ENCODE results near the gene IL1B. TPM values are rescaled to one million over a fixed set of nuclear protein-coding genes. Genes with fewer than 3 reads are reported as not detected.
"Not testable (repeated sequence)": the region's sequence is repeated elsewhere in the genome, so short reads cannot be mapped to it uniquely, and the experiment has no call there.

Gene IL1B
- total and polyA plus RNA-seq, 12 donors = 0.14 to 10.3 (median 0.64) TPM; not detected in 1

DNA sequence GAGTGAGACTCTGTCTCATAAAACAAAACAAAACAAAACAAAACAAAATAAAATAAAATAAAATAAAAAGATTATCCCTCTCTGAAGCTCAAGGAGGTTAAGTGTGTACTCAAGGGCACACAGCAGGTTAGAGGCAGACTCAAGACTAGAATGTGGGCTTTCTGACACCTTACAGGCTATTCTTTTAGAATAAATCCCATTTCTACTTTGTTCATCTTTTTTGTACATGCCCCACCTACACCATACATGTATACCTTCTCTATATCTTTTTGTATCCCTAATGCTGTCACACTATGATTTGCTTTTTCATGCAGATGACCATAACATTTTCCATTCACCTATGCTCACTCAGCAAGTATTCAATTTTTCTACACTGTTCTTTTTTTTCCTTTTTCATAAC, 2.6 kb downstream of the IL1B start:
- H3K27me3 ChIP-seq = peaks cover 0 to 18% (median 8%) of the 10 kb centered on the region in 7 donors
- H3K4me3 ChIP-seq = peak overlapping the region in 1 of 10 donors; percentile 41
- no peak overlapping the region for H3K27ac ChIP-seq
- intact Hi-C loops (cut with DNase I) = no loop called here
- no peak for DNase-seq
- no peak for TF ChIP-seq CTCF (IDR thresholded peaks at IDR 0.05)
- no peaks in the 10 kb centered on the region for H3K36me3 ChIP-seq
- H3K9me3 ChIP-seq = no peaks in the 10 kb centered on the region
- no peak for ATAC-seq
- peaks cover 0 to 40% (median 0%) of the 10 kb centered on the region in 9 donors for H3K4me1 ChIP-seq

DNA sequence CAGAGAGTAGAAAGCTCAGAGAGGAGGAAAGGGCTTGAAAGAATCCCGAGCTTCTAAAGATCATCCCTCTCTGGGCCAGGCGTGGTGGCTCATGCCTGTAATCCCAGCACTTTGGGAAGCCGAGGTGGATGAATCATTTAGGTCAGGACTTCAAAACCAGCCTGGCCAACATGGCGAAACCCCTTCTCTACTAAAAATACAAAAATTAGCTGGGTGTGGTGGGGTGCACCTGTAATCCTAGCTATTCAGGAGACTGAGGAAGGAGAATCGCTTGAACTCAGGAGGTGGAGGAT, 3.0 kb downstream of the IL1B start:
- H3K9me3 ChIP-seq; H3K36me3 ChIP-seq; H3K4me3 ChIP-seq; H3K27ac ChIP-seq; ATAC-seq; DNase-seq; intact Hi-C loops (cut with DNase I): not testable (repeated sequence)
- Histone ChIP-seq H3K4me1 (peaks cover 0 to 37% (median 0%) of the 10 kb centered on the region in 9 donors), H3K27me3 (peaks cover 0 to 18% (median 6%) of the 10 kb centered on the region in 7 donors)
- 96 to 98% methylated on average over 5 of the region's 5 CpGs for WGBS, 2 donors

DNA sequence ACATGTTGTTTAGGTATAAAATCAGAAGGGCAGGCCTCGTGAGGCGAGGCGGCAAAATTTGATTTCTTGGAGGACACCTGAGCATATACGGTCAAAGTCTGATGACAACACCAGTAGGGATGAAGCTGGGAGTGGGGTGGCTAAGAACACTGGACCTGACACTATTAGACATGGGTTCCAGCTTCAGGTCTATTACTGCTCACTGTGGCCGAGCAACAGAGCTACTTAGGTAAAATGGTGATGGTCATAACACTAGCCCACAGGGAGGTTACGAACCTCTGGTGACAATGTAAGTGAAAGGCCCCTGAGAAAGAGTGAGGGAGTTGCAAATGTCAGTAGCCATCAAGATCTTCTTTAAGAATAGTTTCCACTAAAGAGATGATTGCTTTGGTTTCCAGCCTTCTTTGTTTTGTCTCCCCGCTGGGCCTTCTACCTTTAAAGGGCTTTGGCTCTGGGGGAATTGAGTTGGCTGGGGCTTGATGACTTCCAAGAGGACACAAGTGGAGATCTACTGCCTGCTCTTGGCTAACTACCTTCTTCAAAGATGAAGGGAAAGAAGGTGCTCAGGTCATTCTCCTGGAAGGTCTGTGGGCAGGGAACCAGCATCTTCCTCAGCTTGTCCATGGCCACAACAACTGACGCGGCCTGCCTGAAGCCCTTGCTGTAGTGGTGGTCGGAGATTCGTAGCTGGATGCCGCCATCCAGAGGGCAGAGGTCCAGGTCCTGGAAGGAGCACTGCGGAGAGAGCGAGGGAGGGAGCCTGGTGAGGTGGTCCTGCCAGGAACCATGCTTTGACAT, 3.5 kb downstream of the IL1B start:
- intact Hi-C loops (cut with DNase I) = no loop called here
- H3K9me3 ChIP-seq = no peaks in the 10 kb centered on the region
- no peak overlapping the region for H3K4me3 ChIP-seq
- H3K36me3 ChIP-seq = no peaks in the 10 kb centered on the region
- H3K27ac ChIP-seq = no peak overlapping the region
- no peak for DNase-seq
- no peak for TF ChIP-seq CTCF (IDR thresholded peaks at IDR 0.05)
- peaks cover 0 to 37% (median 0%) of the 10 kb centered on the region in 9 donors for H3K4me1 ChIP-seq
- no peak for ATAC-seq
- 93 to 97% methylated on average over 14 of the region's 14 CpGs for WGBS, 2 donors
- peaks cover 0 to 14% (median 7%) of the 10 kb centered on the region in 7 donors for H3K27me3 ChIP-seq

- TF ChIP-seq CTCF (IDR thresholded peaks at IDR 0.05) = no peak
- no peaks in the 10 kb centered on the region for H3K9me3 ChIP-seq
- DNase-seq = no peak
- no peaks in the 10 kb centered on the region for H3K36me3 ChIP-seq
- ATAC-seq = no peak
- H3K4me3 ChIP-seq = peak overlapping the region in 1 of 10 donors; percentile 3
- intact Hi-C loops (cut with DNase I) = no loop called here
- no peak overlapping the region for H3K27ac ChIP-seq
- peaks cover 0 to 14% (median 5%) of the 10 kb centered on the region in 7 donors for H3K27me3 ChIP-seq
- WGBS, 2 donors = 82 to 89% methylated on average over 15 of the region's 15 CpGs
- H3K4me1 ChIP-seq = peaks cover 0 to 32% (median 0%) of the 10 kb centered on the region in 9 donors
These were observed 4.4 kb downstream of the IL1B start for GRCh38 chr2:112831946-112832840.
